Smooth muscle cell of the pulmonary artery (primary cell): Measurements from ENCODE around the gene PLEKHO2. TPM values are rescaled to one million over a fixed set of nuclear protein-coding genes. Genes with fewer than 3 reads are reported as not detected.

ENCODE experiments used
- total RNA-seq: library from RNA; depleted of rRNA; stranded (reverse); fragments of >200 nt; gene quantifications from 2 replicates; pipeline ENCODE4 v1.2.3, GENCODE V29; 2014

The PLEKHO2 gene
- total RNA-seq, result 22.3 and 23.3 TPM in 2 replicates

GRCh38 chr15:64841344-64842095 is at the start of gene PLEKHO2:
TSS of gene PLEKHO2 (plus strand) at chr15:64841915. CDS start at chr15:64842017, 102 bp downstream.

GRCh38 chr15:64825431-64826294 is 16.1 kb upstream of the PLEKHO2 start, which contains the start of gene PIF1:
TSS of gene PIF1 (minus strand) at chr15:64825647. CDS start at chr15:64824335, 1,312 bp downstream.

GRCh38 chr15:64911311-64912186 is 69.8 kb downstream of the PLEKHO2 start, which contains the start of gene ANKDD1A:
TSS of gene ANKDD1A (plus strand) at chr15:64911902. CDS start at chr15:64911931, 29 bp downstream.

Other genes with a start within 250 kb of the PLEKHO2 start
- gene RBPMS2, start 66.3 kb upstream of the PLEKHO2 start, total RNA-seq, result 0.07 TPM in 1 of 2 replicates, not detected in the other
- 5.2 and 6.3 TPM in 2 replicates for gene PIF1, start 16.3 kb upstream of the PLEKHO2 start, total RNA-seq
- gene ANKDD1A, start 70.0 kb downstream of the PLEKHO2 start, total RNA-seq, result 6.7 and 9.1 TPM in 2 replicates
- gene SPG21, start 148.0 kb downstream of the PLEKHO2 start, total RNA-seq, result 72.9 and 87.0 TPM in 2 replicates
- 11.7 and 14.7 TPM in 2 replicates for gene MTFMT, start 187.7 kb downstream of the PLEKHO2 start, total RNA-seq
- gene SLC51B, start 203.5 kb downstream of the PLEKHO2 start, total RNA-seq, result not detected in 2 replicates
- 0.13 and 0.39 TPM in 2 replicates for gene RASL12, start 226.1 kb downstream of the PLEKHO2 start, total RNA-seq
- gene KBTBD13, start 234.8 kb downstream of the PLEKHO2 start, total RNA-seq, result not detected in 2 replicates